Upper lobe of right lung (tissue), 1 donor: ENCODE results near the gene HSPA9. TPM values are rescaled to one million over a fixed set of nuclear protein-coding genes. Genes with fewer than 3 reads are reported as not detected.

Experiments used
- ATAC-seq: fragments of 200-7000 bp; cut with Tn5 transposase; one replicate; pipeline ENCODE4 v1.9.1; 2020; ENCODE audit warnings: mild to moderate bottlenecking, moderate library complexity
- DNase-seq: peaks from one replicate; pipeline ENCODE4 v3.0.0-alpha.2; 2020
- H3K27ac ChIP-seq: fragments of 200-600 bp; one replicate; pipeline ENCODE4 v1.8.0; 2022
- H3K27me3 ChIP-seq: fragments of 200-600 bp; one replicate; pipeline ENCODE4 v1.8.0; 2022; ENCODE audit warnings: mild to moderate bottlenecking
- H3K36me3 ChIP-seq: fragments of 200-600 bp; one replicate; pipeline ENCODE4 v1.8.0; 2022
- H3K4me1 ChIP-seq: fragments of 200-600 bp; one replicate; pipeline ENCODE4 v1.8.0; 2022
- H3K4me3 ChIP-seq: fragments of 200-600 bp; one replicate; pipeline ENCODE4 v1.8.0; 2022; ENCODE audit warnings: mild to moderate bottlenecking
- H3K9me3 ChIP-seq: fragments of 200-600 bp; one replicate; pipeline ENCODE4 v1.8.0; 2022
- intact Hi-C: fragments of 100-400 bp; cut with DNase I; formaldehyde crosslinking; loops from one replicate; pipeline ENCODE4 v1.11.0; 2022
- total RNA-seq: library from RNA; stranded (reverse); fragmentation: NEBNext Ultra II Directional; extraction: Animal tissue kit (Norgen Biotek cat#: 25700); gene quantifications from one replicate; pipeline ENCODE4 v1.2.1, GENCODE V29; 2021
- TF ChIP-seq, protein P1 (sequence below): fragments of 200-600 bp; IDR thresholded peaks from one replicate; pipeline ENCODE4 v1.8.0; 2022; ENCODE audit warnings: antibody characterized with exemption
- donor health status: DM: no; HTN: yes; CAD: no; lungs with severe emphysema.

HSPA9 gene
- total RNA-seq, 1 donor from 2014 or later: 164 TPM

GRCh38 chr5:138605254-138605972, 30.2 kb upstream of the HSPA9 start:
- Histone ChIP-seq H3K4me3 (no peak overlapping the region), H3K27ac (peak overlapping the region; percentile 12), H3K27me3 (no peaks in the 10 kb centered on the region), H3K36me3 (no peaks in the 10 kb centered on the region), H3K9me3 (no peaks in the 10 kb centered on the region), H3K4me1 (peaks cover 19% of the 10 kb centered on the region)
- intact Hi-C loops: no loop called here
- no peak for ATAC-seq
- TF ChIP-seq, protein P1, sequence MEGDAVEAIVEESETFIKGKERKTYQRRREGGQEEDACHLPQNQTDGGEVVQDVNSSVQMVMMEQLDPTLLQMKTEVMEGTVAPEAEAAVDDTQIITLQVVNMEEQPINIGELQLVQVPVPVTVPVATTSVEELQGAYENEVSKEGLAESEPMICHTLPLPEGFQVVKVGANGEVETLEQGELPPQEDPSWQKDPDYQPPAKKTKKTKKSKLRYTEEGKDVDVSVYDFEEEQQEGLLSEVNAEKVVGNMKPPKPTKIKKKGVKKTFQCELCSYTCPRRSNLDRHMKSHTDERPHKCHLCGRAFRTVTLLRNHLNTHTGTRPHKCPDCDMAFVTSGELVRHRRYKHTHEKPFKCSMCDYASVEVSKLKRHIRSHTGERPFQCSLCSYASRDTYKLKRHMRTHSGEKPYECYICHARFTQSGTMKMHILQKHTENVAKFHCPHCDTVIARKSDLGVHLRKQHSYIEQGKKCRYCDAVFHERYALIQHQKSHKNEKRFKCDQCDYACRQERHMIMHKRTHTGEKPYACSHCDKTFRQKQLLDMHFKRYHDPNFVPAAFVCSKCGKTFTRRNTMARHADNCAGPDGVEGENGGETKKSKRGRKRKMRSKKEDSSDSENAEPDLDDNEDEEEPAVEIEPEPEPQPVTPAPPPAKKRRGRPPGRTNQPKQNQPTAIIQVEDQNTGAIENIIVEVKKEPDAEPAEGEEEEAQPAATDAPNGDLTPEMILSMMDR: no peak
- no peak for DNase-seq

GRCh38 chr5:138604176-138604785, 29.1 kb upstream of the HSPA9 start:
- Histone ChIP-seq H3K36me3 (no peaks in the 10 kb centered on the region), H3K27me3 (no peaks in the 10 kb centered on the region), H3K27ac (no peak overlapping the region), H3K9me3 (no peaks in the 10 kb centered on the region), H3K4me1 (peaks cover 11% of the 10 kb centered on the region), H3K4me3 (no peak overlapping the region)
- ATAC-seq (no peak), DNase-seq (no peak)
- intact Hi-C loops: no loop called here
- TF ChIP-seq, protein P1: no peak

GRCh38 chr5:138603249-138603920, 28.2 kb upstream of the HSPA9 start:
- no peaks in the 10 kb centered on the region for H3K36me3 ChIP-seq
- no peaks in the 10 kb centered on the region for H3K9me3 ChIP-seq
- ATAC-seq (no peak), DNase-seq (no peak)
- no peaks in the 10 kb centered on the region for H3K27me3 ChIP-seq
- H3K4me1 ChIP-seq: peaks cover 11% of the 10 kb centered on the region
- TF ChIP-seq, protein P1: no peak
- H3K4me3 ChIP-seq: no peak overlapping the region
- intact Hi-C loops: no loop called here
- H3K27ac ChIP-seq: no peak overlapping the region

DNA sequence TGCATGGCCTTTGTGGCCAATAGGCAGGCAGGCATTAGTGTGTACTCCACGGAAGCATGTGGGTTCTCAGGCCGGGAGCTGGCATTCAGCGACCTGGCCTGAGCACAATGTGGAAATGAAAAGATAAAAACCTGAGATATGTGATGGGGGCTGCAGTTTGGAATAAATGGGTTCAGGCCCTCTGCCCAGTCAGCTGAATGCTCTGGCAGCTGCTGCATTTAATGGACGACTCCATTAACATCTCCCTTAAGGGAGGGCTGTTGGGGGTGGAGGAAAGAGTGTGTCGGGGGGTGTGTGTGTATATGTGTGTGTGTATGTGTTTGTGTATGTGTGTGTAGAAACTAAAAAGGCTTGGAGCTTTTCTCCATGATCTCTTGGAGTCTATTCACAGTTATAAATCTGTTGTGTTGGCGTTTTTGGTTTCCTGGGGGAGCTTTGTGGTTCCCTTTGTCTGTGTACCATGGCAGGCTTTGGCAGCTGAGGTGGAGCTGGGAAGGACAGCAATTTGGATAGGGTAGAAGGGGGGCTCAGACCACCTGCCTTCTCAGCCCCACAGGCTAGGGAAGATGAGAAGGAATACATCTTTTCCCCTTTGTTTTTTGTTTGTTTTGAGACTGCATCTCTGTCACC, 27.3 kb upstream of the HSPA9 start:
- peaks cover 11% of the 10 kb centered on the region for H3K4me1 ChIP-seq
- DNase-seq (no peak), ATAC-seq (no peak)
- no peaks in the 10 kb centered on the region for H3K27me3 ChIP-seq
- no peaks in the 10 kb centered on the region for H3K36me3 ChIP-seq
- no peak overlapping the region for H3K4me3 ChIP-seq
- H3K9me3 ChIP-seq: no peaks in the 10 kb centered on the region
- TF ChIP-seq, protein P1: no peak
- intact Hi-C loops: no loop called here
- no peak overlapping the region for H3K27ac ChIP-seq

GRCh38 chr5:138601444-138601843, 26.2 kb upstream of the HSPA9 start:
- intact Hi-C loops: no loop called here
- Histone ChIP-seq H3K9me3 (no peaks in the 10 kb centered on the region), H3K27me3 (no peaks in the 10 kb centered on the region), H3K4me3 (no peak overlapping the region), H3K27ac (no peak overlapping the region), H3K36me3 (no peaks in the 10 kb centered on the region), H3K4me1 (peaks cover 11% of the 10 kb centered on the region)
- no peak for DNase-seq
- TF ChIP-seq, protein P1: no peak
- ATAC-seq: peak; percentile 85
